A673 (cell line): ENCODE measurements around the gene MACROH2A1.

Experiments
- CTCF ChIP-seq: fragments of 300-800, 200-600 bp; sonication (generic); conservative IDR thresholded peaks from 2 replicates; pipeline ENCODE4 v1.5.1; 2017; ENCODE audit warnings: low read depth, mild to moderate bottlenecking, antibody characterized with exemption, low read length, moderate library complexity, mixed read lengths
- EZH2 ChIP-seq: fragments of 200-600 bp; sonication (generic); IDR thresholded peaks from 2 replicates; pipeline ENCODE4 v1.6.1; 2017; ENCODE audit warnings: borderline replicate concordance, low read depth, mild to moderate bottlenecking, mixed read lengths, antibody characterized with exemption, low read length; ENCODE audit not compliant: poor library complexity, severe bottlenecking

GRCh38 chr5:135428586-135428985 is 29.6 kb upstream of the MACROH2A1 start:
- TF ChIP-seq EZH2, result no peak
- no peak for TF ChIP-seq CTCF
